HepG2 (cell line): ENCODE results near the gene NEK9. TPM values are rescaled to one million over a fixed set of nuclear protein-coding genes. Genes with fewer than 3 reads are reported as not detected.

ENCODE experiments used
- GFI1 ChIP-seq: sonication (generic); formaldehyde crosslinking; IDR thresholded peaks from 2 replicates; pipeline ENCODE4 v1.5.0; 2020; ENCODE audit warnings: missing genetic modification reagents, mild to moderate bottlenecking, borderline replicate concordance
- HMGXB4 ChIP-seq, 2 experiments: sonication (generic) in 1 of 2; formaldehyde crosslinking in 1 of 2; IDR thresholded peaks; 2 replicates each; pipeline versions ENCODE4 v1.4.0 to v1.6.1; 2018 to 2020; ENCODE audit warnings: missing genetic modification reagents in 2 of 2, borderline replicate concordance in 1 of 2, low read depth in 1 of 2, mild to moderate bottlenecking in 1 of 2, missing biosample characterization in 1 of 2
- MED13 ChIP-seq: sonication (generic); formaldehyde crosslinking; IDR thresholded peaks from 2 replicates; pipeline ENCODE4 v1.5.0; 2020; ENCODE audit warnings: missing genetic modification reagents
- NCOA2 ChIP-seq: sonication (generic); formaldehyde crosslinking; IDR thresholded peaks from 2 replicates; pipeline ENCODE4 v1.8.0; 2022; ENCODE audit warnings: inconsistent platforms
- NR1H2 ChIP-seq: sonication (generic); formaldehyde crosslinking; IDR thresholded peaks from 2 replicates; pipeline ENCODE4 v1.8.1; 2022; ENCODE audit warnings: low read depth, missing genetic modification reagents, borderline replicate concordance
- RBM39 ChIP-seq: fragments of 200-400 bp; formaldehyde crosslinking; IDR thresholded peaks from one replicate; pipeline ENCODE4 v1.6.1; 2018; ENCODE audit warnings: antibody characterized with exemption, mild to moderate bottlenecking, low read depth, low read length; ENCODE audit not compliant: poor library complexity, severe bottlenecking
- SMC3 ChIP-seq: IDR thresholded peaks from 2 replicates; pipeline ENCODE4 v1.6.1; 2011; ENCODE audit warnings: low read length, improper control_type of control experiment
- THRA ChIP-seq: sonication (generic); formaldehyde crosslinking; IDR thresholded peaks from 2 replicates; pipeline ENCODE4 v1.4.0; 2020; ENCODE audit warnings: missing genetic modification reagents, borderline replicate concordance
- UBTF ChIP-seq: sonication (generic); formaldehyde crosslinking; IDR thresholded peaks from 2 replicates; pipeline ENCODE4 v1.4.0; 2020; ENCODE audit warnings: mild to moderate bottlenecking, missing genetic modification reagents
- ZBED4 ChIP-seq: sonication (generic); formaldehyde crosslinking; IDR thresholded peaks from 2 replicates; pipeline ENCODE4 v1.4.0; 2020; ENCODE audit warnings: missing genetic modification reagents, borderline replicate concordance
- ZNF180 ChIP-seq: sonication (generic); formaldehyde crosslinking; IDR thresholded peaks from 2 replicates; pipeline ENCODE4 v1.4.0; 2020; ENCODE audit warnings: low read depth, missing genetic modification reagents, borderline replicate concordance
- ZNF530 ChIP-seq: sonication (generic); formaldehyde crosslinking; IDR thresholded peaks from 2 replicates; pipeline ENCODE4 v1.5.0; 2020; ENCODE audit warnings: low read depth, mild to moderate bottlenecking, missing genetic modification reagents
- ZNF543 ChIP-seq: sonication (generic); formaldehyde crosslinking; IDR thresholded peaks from 2 replicates; pipeline ENCODE4 v1.4.0; 2020; ENCODE audit warnings: mild to moderate bottlenecking, missing genetic modification reagents
- ZNF616 ChIP-seq: sonication (generic); formaldehyde crosslinking; IDR thresholded peaks from 2 replicates; pipeline ENCODE4 v1.5.0; 2020; ENCODE audit warnings: low read depth, mild to moderate bottlenecking, missing genetic modification reagents
- ZSCAN20 ChIP-seq: sonication (generic); formaldehyde crosslinking; IDR thresholded peaks from 2 replicates; pipeline ENCODE4 v1.4.0; 2020; ENCODE audit warnings: missing genetic modification reagents, mild to moderate bottlenecking, borderline replicate concordance
- polyA plus RNA-seq, 8 experiments: library from polyadenylated mRNA; depleted of rRNA in 3 of 8; stranded (reverse) in 7 of 8; unstranded in 1 of 8; fragments of >200 nt; fragmentation: Illumina TruSeq in 4 of 8; extraction: Trizol in 4 of 8; gene quantifications; 2 replicates each; pipeline versions ENCODE4 v1.2.1 to v1.2.3, GENCODE V29; 2011 to 2016; ENCODE audit warnings: low read depth in 4 of 8, missing spikeins in 1 of 8, mixed read lengths in 1 of 8; ENCODE audit not compliant: insufficient read depth in 1 of 8
- total RNA-seq, 5 experiments: library from RNA; depleted of rRNA; stranded (reverse); fragments of >200 nt; fragmentation: Illumina TruSeq; extraction: Trizol; gene quantifications; 2 replicates each; pipeline ENCODE4 v1.2.3, GENCODE V29; 2016; ENCODE audit warnings: low read depth in 1 of 5
- TF ChIP-seq, protein P1 (sequence below): sonication (generic); formaldehyde crosslinking; IDR thresholded peaks from 2 replicates; pipeline ENCODE4 v1.8.1; 2023; ENCODE audit warnings: missing genetic modification reagents, mild to moderate bottlenecking, borderline replicate concordance

Gene NEK9
- total and polyA plus RNA-seq, 2 of the 13 experiments (the other 11 are each of a cell fraction or from before 2014, with no cell fraction given), result 16.5 to 27.3 TPM

DNA sequence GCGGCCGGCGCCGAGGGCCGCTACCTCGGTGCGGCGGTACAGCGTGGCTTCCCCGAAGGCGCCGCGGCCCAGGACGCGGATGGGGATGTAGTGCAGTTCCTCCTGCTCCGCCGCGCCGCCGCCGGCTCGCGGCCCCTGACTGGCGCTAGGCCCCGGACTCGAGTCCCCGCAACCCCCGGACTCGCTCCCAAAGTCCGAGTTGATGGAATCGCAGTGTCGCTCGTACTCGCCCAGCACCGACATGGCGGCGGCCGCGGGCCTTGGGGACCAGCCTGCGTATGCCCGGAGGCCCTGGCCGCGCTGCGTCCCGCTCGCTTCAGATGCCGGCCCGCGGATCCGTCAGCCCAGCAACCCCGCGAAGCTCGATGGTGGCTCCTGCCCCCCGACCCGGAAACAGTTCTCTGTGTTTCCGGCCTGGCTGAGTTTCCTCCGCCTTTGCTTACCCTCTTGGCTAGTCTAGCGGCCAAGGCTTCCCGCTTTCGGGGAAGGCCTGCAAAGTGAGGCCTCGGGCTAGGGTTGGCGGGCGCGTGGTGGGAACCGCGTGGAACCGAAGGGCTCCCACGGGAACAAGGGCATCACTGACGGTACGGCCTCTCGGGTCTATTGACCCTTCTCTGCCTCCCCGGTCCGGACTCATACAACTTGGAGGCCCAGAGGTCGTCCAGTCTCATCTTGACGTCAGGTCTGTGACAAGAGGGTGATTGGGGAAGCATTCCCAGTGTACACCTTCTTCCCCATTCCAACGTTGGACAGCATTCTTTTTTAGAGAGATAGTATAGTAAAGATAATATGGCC lies at the start of gene NEK9 (continued):
- TF ChIP-seq, protein P1, sequence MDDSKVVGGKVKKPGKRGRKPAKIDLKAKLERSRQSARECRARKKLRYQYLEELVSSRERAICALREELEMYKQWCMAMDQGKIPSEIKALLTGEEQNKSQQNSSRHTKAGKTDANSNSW (CRISPR knock-in tag), result no peak
- TF ChIP-seq UBTF, result peak; percentile 99
- peak; percentile 30; the same call in 1 of the 2 replicates for TF ChIP-seq NCOA2 (CRISPR knock-in tag)
- peak; percentile 85 for TF ChIP-seq ZNF543 (CRISPR knock-in tag)
- no peak for TF ChIP-seq ZNF530
- 0 out of 2 replicates have a peak, but pooled peaks have one; percentile 81 for TF ChIP-seq ZSCAN20 (CRISPR knock-in tag)
- no peak for TF ChIP-seq RBM39
- TF ChIP-seq ZBED4, result peak; percentile 52; the same call in 1 of the 2 replicates
- peak; percentile 57; the same call in 1 of the 2 replicates for TF ChIP-seq MED13
- peak; percentile 93 to 94 for TF ChIP-seq HMGXB4 (CRISPR knock-in tag; IDR thresholded peaks at IDR 0.05; ENCODE audit: borderline replicate concordance in 1 of 2, low read depth in 1 of 2)
- no peak for TF ChIP-seq SMC3
- TF ChIP-seq ZNF616 (CRISPR knock-in tag), result no peak
- TF ChIP-seq GFI1 (CRISPR knock-in tag), result peak; percentile 62; the same call in 1 of the 2 replicates
- peak; percentile 42; the same call in 1 of the 2 replicates for TF ChIP-seq THRA (CRISPR knock-in tag)
- no peak for TF ChIP-seq ZNF180 (CRISPR knock-in tag)
- peak; percentile 53; the same call in 1 of the 2 replicates for TF ChIP-seq NR1H2 (CRISPR knock-in tag)
